ENCODE results near the gene RADIL.

GRCh38 chr7:4849390-4849789 is 34.1 kb downstream of the RADIL start:
- no peak for TF ChIP-seq POLR2AphosphoS5 (IDR thresholded peaks at IDR 0.05; ENCODE audit: borderline replicate concordance, low read depth, low read length)
- no peak for TF ChIP-seq EZH2 (IDR thresholded peaks at IDR 0.05)
- TF ChIP-seq FOXP2 (optimal IDR thresholded peaks at IDR 0.05; ENCODE audit: control extremely low read depth, extremely low read length, insufficient read depth) = no peak

Data from SK-N-MC (cell line).